GM23338 (cell line): Measurements from ENCODE around the gene EXOG.

ENCODE experiments used
- CTCF ChIP-seq, 2 experiments: fragments of 200-600 bp in 1 of 2; sonication (generic) in 1 of 2; conservative IDR thresholded peaks; 2 replicates each; pipeline versions ENCODE4 v1.5.1 to v1.6.1; 2016 to 2017; ENCODE audit warnings: antibody characterized with exemption in 2 of 2, low read depth in 2 of 2, mild to moderate bottlenecking in 2 of 2, moderate library complexity in 1 of 2
- EZH2 ChIP-seq: fragments of 200-600 bp; sonication (generic); IDR thresholded peaks from one replicate; pipeline ENCODE4 v1.8.0; 2017; ENCODE audit warnings: antibody characterized with exemption, mild to moderate bottlenecking, low read depth; ENCODE audit not compliant: unreplicated experiment
- EZH2phosphoT487 ChIP-seq: fragments of 200-600 bp; sonication (generic); IDR thresholded peaks from one replicate; pipeline ENCODE4 v1.8.1; 2018; ENCODE audit warnings: antibody characterized with exemption; ENCODE audit not compliant: unreplicated experiment
- POLR2AphosphoS5 ChIP-seq: IDR thresholded peaks from 2 replicates; pipeline ENCODE4 v1.6.1; 2016; ENCODE audit warnings: antibody characterized with exemption, low read depth
- REST ChIP-seq: IDR thresholded peaks from one replicate; pipeline ENCODE4 v1.6.1; 2018; ENCODE audit warnings: antibody characterized with exemption; ENCODE audit not compliant: unreplicated experiment
- STAT1 ChIP-seq: IDR thresholded peaks from one replicate; pipeline ENCODE4 v1.6.1; 2016; ENCODE audit warnings: antibody characterized with exemption; ENCODE audit not compliant: unreplicated experiment

GRCh38 chr3:38519000-38519399 lies 22.9 kb downstream of the EXOG start:
- TF ChIP-seq POLR2AphosphoS5 (no peak), CTCF (conservative IDR thresholded peaks at IDR 0.05; ENCODE audit: low read depth in 2 of 2) (no peak), STAT1 (no peak), EZH2phosphoT487 (no peak), REST (no peak), EZH2 (no peak)
